ENCODE results near the gene MPHOSPH9.
"Not testable (repeated sequence)": the region's sequence is repeated elsewhere in the genome, so short reads cannot be mapped to it uniquely, and the experiment has no call there.

MPHOSPH9 gene

GRCh38 chr12:123263196-123263817 is 30.4 kb upstream of the MPHOSPH9 start:
- no peak overlapping the region for H3K27ac ChIP-seq
- DNase-seq (ENCODE audit: low read depth, low spot score): no peak

GRCh38 chr12:123261196-123261595 is 28.3 kb upstream of the MPHOSPH9 start:
- H3K27ac ChIP-seq: no peak overlapping the region
- no peak for DNase-seq (ENCODE audit: low read depth, low spot score)

DNA sequence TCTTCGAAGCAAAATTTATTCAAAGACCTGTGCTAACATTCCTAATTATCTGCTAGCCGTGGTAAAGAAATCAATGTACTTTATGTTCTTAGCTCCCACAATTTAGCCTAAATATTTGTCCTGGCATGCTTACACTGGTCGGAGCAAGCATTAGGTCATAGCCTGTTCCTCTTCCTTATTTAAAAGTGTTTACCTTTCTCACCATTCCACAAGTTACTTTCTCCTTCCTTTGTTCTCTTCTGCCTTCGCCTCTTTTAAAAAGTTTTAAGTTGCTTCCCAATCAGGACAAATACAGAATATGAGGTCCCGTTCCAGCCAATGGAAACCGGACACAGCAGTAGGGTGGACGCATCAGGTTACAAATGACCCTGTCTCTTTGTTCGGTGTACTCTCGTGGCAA is 27.1 kb upstream of the MPHOSPH9 start:
- peak overlapping the region; percentile 71 for H3K27ac ChIP-seq
- no peak for DNase-seq (ENCODE audit: low read depth, low spot score)

- DNase-seq (ENCODE audit: low read depth, low spot score): no peak
- no peak overlapping the region for H3K27ac ChIP-seq
Observed at GRCh38 chr12:123258593-123258992, 25.7 kb upstream of the MPHOSPH9 start.

- no peak overlapping the region for H3K27ac ChIP-seq
- no peak for DNase-seq (ENCODE audit: low read depth, low spot score)
Observed at GRCh38 chr12:123254853-123255446, 22.0 kb upstream of the MPHOSPH9 start.

- H3K27ac ChIP-seq: no peak overlapping the region
- no peak for DNase-seq (ENCODE audit: low read depth, low spot score)
Observed at GRCh38 chr12:123253641-123254459, 20.9 kb upstream of the MPHOSPH9 start.

- not testable (repeated sequence) for DNase-seq (ENCODE audit: low read depth, low spot score); H3K27ac ChIP-seq
Observed at GRCh38 chr12:123252365-123252764, 19.4 kb upstream of the MPHOSPH9 start.

- DNase-seq (ENCODE audit: low read depth, low spot score): no peak
- peak overlapping the region; percentile 89 for H3K27ac ChIP-seq
Observed at GRCh38 chr12:123251403-123252076, 18.6 kb upstream of the MPHOSPH9 start.

- H3K27ac ChIP-seq: peak overlapping the region; percentile 89
- DNase-seq (ENCODE audit: low read depth, low spot score): peak; percentile 82
Observed at GRCh38 chr12:123250471-123251383, 17.8 kb upstream of the MPHOSPH9 start.

- not testable (repeated sequence) for DNase-seq (ENCODE audit: low read depth, low spot score); H3K27ac ChIP-seq
Observed at GRCh38 chr12:123248996-123249741, 16.2 kb upstream of the MPHOSPH9 start.

DNA sequence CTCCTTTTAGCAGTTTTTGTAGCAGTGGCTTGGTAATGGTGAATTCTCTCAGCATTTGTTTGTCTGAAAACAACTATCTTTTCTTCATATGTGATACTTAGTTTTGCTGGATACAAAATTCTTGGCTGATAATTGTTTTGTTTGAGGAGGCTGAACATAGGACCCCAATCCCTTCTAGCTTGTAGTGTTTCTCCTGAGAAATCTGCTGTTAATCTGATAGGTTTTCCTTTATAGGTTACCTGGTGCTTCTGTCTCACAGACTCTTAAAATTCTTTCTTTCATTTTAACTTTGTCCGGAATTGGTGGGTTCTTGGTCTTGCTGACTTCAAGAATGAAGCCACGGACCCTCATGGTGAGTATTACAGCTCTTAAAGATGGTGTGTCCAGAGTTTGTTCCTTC is 15.2 kb upstream of the MPHOSPH9 start:
- DNase-seq (ENCODE audit: low read depth, low spot score): not testable (repeated sequence)
- peak overlapping the region; percentile 9 for H3K27ac ChIP-seq

GRCh38 chr12:123245678-123246077 is 12.7 kb upstream of the MPHOSPH9 start:
- H3K27ac ChIP-seq: no peak overlapping the region
- no peak for DNase-seq (ENCODE audit: low read depth, low spot score)

GRCh38 chr12:123243671-123244262 is 10.8 kb upstream of the MPHOSPH9 start:
- no peak for DNase-seq (ENCODE audit: low read depth, low spot score)
- no peak overlapping the region for H3K27ac ChIP-seq

GRCh38 chr12:123242116-123242904 is 9.4 kb upstream of the MPHOSPH9 start:
- no peak overlapping the region for H3K27ac ChIP-seq
- no peak for DNase-seq (ENCODE audit: low read depth, low spot score)

- no peak for DNase-seq (ENCODE audit: low read depth, low spot score)
- H3K27ac ChIP-seq: peak overlapping the region; percentile 55
Observed at GRCh38 chr12:123238961-123239360, 6.0 kb upstream of the MPHOSPH9 start.

- H3K27ac ChIP-seq: peak overlapping the region; percentile 55
Observed at GRCh38 chr12:123238330-123238682, 5.4 kb upstream of the MPHOSPH9 start.

DNA sequence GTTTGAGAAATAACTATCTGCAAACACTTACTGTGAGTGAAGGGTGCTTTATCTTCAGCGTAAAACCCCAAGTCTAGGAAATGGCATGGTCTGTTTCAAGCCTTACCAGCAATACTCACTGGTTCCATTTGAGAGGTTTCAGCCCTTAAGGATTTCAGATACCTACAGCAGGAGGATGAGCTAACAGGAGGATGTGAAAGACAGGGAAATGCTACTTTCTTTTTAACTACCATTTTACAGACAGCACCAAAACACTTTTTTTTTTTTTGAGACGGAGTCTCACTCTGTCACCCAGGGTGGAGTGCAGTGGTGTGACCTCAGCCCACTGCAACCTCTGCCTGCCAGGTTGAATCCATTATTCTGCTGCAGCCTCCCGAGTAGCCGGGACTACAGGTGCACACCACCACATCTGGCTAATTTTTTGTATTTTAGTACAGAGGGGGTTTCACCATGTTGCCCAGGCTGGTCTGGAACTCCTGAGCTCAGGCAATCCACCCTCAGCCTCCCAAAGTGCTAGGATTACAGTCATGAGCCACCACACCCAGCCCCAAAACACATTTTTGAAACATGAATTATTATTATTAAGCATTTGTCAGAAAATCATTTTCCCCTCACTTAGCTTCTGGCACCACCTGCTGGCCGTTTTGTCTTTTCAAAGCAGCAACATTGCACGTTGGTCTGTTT is 4.8 kb upstream of the MPHOSPH9 start:
- DNase-seq (ENCODE audit: low read depth, low spot score): no peak
- peak overlapping the region; percentile 55 for H3K27ac ChIP-seq

More at GRCh38 chr12:123238330-123238682, 5.4 kb upstream of the MPHOSPH9 start:
- DNase-seq (ENCODE audit: low read depth, low spot score): no peak
